ENCODE measurements around the gene ADAMTS20.
"Not testable (repeated sequence)": the region's sequence is repeated elsewhere in the genome, so short reads cannot be mapped to it uniquely, and the experiment has no call there.

The ADAMTS20 gene, protein sequence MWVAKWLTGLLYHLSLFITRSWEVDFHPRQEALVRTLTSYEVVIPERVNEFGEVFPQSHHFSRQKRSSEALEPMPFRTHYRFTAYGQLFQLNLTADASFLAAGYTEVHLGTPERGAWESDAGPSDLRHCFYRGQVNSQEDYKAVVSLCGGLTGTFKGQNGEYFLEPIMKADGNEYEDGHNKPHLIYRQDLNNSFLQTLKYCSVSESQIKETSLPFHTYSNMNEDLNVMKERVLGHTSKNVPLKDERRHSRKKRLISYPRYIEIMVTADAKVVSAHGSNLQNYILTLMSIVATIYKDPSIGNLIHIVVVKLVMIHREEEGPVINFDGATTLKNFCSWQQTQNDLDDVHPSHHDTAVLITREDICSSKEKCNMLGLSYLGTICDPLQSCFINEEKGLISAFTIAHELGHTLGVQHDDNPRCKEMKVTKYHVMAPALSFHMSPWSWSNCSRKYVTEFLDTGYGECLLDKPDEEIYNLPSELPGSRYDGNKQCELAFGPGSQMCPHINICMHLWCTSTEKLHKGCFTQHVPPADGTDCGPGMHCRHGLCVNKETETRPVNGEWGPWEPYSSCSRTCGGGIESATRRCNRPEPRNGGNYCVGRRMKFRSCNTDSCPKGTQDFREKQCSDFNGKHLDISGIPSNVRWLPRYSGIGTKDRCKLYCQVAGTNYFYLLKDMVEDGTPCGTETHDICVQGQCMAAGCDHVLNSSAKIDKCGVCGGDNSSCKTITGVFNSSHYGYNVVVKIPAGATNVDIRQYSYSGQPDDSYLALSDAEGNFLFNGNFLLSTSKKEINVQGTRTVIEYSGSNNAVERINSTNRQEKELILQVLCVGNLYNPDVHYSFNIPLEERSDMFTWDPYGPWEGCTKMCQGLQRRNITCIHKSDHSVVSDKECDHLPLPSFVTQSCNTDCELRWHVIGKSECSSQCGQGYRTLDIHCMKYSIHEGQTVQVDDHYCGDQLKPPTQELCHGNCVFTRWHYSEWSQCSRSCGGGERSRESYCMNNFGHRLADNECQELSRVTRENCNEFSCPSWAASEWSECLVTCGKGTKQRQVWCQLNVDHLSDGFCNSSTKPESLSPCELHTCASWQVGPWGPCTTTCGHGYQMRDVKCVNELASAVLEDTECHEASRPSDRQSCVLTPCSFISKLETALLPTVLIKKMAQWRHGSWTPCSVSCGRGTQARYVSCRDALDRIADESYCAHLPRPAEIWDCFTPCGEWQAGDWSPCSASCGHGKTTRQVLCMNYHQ (N-terminal part only)

DNA sequence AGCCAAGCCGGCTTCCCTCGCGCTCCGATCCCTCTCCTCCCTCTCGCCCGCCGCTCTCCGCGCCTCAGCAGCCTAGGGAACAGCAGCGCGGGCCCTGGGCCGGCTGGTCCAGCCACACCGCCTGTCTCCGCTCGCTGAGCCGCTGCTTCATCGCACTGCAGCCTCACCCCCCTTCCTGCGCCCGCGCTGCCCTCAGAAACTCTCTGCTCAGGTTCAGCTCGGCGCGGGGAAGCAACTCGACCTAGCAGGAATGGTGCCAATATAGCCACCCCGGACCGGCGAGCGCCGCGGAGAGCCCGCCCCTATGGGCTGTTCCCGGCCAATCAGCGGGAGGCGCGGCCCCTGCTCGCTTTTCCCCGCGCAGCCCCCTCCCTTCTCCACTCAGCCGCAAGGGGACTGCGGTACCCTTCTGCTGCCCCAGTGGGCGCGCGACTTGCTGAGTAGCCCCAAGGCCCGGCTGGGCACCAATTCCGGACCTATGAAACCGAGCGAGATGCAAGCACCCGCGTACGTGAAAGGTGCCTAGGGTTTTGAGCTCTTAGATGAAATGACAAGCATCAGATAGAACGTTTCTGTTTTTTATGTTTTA is at the start of gene ADAMTS20:
TSS of gene ADAMTS20 (minus strand) at position 233 of the 589 bp plus-strand sequence. CDS start 282 bp downstream, outside the sequence.
- no peak for DNase-seq (ENCODE audit: low read depth)

DNA sequence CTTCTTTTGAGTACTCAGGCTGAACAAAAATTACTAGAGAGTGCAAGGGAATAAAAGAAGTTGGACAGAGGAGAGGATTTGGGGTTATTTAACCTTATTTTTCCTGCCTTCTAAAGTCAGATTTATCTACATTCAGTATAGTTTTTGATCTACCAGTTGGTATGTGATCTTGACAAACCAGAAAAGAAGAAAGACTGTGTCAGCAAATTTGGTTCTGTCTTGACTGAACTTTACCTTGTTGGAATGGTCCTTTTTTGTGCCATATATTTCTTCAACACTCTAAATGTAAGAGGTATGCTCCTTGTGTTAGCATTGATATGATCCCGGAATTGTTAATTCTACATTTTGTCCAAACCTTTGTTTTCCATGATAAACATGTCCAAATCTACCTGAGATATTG is 47.7 kb upstream of the ADAMTS20 start:
- no peak for DNase-seq (ENCODE audit: low read depth)

DNA sequence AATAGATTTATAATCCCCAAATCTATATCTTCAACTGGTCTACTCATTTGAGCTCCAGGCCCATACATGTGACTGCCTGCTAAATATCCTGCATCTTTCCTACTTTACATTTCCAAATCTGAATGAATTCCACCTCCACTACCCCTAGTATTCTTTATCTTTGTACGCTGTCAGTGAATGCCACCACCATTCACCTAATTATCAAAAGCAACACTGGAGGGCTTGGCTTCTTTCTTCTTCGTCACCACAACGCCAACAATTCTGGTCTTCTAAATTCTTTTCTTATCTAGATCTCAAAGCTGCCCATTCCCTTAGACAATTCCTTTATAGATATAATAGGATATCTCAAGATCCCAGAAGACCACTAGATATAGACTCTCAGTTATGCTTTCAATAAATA is 47.1 kb upstream of the ADAMTS20 start:
- DNase-seq (ENCODE audit: low read depth), result no peak

DNA sequence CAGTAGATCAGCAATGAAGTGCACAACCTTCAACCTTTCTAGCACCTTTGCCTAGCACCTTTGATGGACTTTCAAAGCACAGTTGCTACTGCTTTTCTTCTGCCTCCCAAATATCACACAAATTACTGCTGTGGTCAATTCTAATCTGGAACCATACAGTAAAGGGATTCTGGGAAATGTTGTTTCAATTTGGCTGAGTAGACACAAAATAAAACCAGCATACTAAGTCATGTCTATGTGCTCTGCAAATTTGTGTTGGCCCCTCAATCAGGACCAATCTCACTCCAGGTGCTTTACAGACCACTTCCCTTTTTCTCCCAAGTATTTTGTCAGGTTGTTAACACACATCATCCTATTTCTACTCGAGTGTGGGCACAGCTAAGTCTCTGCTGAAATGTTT is 38.3 kb upstream of the ADAMTS20 start:
- DNase-seq (ENCODE audit: low read depth), result no peak

DNA sequence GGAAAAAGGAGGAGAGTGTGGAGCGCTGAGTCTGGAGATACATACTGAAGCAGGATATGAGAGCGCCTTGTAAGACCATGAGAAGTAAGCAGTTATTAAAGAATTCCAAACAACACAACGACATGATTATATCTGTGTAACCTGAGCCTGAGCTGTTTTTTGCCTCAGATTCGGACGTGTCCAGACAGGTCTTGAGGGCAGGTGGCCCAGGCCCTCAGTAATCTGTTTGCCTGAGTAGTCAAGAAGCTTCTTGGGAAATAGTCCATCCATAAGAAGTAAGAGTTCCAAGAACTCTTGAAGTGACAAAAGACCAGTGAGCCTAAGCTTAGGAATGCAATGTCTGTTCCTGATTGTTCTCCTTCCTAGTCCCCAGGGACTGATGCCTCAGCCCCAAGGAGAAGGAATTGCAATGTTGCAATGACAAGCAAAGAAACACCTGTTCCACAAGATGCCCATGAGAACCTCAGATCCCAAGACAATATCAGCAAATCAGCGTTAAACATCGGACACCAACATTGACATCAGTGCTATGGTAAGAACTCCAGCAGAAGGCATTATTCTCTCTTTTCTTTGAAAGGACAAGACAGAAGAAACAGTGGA is 34.7 kb upstream of the ADAMTS20 start:
- DNase-seq (ENCODE audit: low read depth), result no peak

DNA sequence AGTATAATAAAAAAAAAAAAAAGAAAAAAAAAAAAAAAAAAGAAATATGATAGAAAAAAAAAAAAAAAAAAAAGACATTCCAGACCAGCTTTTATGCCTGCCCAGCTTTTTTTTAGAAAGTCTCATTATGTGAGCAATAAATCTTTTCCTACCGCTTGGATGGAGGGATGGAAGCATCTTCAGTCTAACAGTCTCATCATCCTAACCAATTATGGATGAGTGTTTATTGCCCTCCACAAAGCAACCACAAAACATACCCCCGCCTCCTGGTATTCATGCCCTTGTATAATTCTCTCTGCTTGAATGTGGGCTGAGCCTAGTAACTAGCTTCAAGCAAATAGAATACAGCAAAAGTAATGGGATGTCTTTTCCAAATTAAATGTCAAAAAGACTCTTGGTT is 33.7 kb upstream of the ADAMTS20 start:
- no peak for DNase-seq (ENCODE audit: low read depth)

DNA sequence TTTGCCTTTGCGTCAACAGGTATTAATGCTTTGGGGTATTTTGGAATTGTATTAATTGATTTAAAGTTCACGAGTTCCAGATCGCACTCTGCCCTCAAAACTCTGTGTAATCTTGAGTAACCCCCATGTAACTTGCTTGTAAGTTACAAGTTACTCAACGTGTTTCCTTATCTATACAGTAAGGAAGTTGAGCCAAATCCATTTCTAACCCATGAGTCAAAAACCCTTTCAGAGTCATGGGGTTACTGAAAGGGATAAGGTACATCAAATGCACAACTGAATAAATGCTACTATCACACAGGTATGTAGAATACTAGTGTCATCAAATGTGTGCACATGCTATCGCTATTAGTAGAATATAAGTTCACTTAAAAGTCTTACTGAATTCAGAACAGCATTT is 28.6 kb upstream of the ADAMTS20 start:
- no peak for DNase-seq (ENCODE audit: low read depth)

DNA sequence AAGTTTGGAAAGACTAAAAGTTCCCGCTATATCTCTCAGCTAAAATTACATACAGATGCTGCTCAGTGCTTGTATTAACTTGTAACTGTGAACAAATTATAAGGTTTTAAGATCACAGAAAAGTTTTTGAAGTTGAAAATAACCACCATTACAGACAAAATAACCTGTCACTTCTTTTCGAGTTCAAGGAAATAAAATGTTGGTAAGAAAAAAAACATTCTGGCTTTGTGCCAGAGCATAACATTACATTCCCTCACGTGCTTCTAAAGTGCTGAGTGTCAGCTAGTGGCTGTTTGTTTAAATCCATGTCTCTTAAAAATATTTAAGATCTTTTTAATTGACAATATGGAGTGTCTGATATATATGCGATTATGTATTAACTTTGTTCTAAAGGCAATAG is 27.2 kb upstream of the ADAMTS20 start:
- DNase-seq (ENCODE audit: low read depth), result no peak

DNA sequence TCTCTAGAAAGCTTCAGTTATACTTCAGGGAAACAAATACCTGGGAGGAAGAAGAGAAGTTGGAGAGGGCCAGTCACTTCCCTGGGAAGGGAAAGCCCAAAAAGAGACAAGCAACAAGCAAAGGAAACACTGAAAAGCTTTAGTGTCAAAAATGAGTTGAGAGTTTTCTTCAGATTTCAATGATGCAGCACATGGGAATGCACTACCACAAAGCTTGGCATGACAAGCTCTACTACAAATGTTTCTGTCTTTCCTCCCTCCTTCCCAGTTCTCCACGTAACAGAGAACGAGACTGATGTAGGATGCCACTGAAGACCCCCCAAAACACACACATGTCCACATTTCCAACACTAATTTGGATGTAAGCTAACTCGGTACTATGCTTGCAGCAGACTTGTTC is 26.8 kb upstream of the ADAMTS20 start:
- no peak for DNase-seq (ENCODE audit: low read depth)

DNA sequence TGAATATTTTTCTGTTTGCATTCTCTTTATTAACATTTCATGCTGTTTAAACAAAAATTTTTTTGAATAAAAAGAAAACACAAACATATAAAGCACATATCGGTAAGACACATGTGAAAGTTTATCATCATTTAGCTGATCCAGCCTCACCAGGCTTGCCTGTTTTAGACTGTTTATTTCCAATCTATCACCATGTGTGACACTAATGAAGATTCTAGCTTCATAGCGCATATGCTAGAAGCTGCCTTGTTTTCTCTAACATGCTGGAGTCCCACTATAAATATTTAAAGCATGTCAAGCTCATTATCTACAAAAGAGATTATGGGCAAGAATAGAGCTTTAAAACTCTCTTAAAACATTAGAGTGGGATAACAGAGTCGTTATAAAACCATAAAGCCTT is 25.4 kb upstream of the ADAMTS20 start:
- DNase-seq (ENCODE audit: low read depth), result no peak

DNA sequence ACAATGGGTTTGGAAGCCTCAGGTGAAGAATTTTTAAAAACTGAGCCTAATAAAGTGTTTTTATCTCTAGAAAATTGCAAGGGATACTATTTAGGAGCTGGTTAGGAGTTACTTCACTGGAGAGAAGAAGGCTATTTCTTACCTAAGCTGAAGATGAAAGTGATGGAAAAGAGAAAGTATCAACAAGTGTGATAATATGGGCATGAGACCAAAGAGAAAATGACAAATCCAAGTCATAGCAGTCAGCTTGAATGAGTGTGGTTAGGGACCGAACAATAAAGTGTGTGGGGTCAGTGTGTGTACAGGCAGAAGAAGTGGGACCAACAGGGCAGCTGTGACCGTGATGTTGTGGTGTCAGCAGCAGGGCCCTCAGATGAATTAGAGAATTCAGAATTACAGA is 24.2 kb upstream of the ADAMTS20 start:
- DNase-seq (ENCODE audit: low read depth), result no peak

DNA sequence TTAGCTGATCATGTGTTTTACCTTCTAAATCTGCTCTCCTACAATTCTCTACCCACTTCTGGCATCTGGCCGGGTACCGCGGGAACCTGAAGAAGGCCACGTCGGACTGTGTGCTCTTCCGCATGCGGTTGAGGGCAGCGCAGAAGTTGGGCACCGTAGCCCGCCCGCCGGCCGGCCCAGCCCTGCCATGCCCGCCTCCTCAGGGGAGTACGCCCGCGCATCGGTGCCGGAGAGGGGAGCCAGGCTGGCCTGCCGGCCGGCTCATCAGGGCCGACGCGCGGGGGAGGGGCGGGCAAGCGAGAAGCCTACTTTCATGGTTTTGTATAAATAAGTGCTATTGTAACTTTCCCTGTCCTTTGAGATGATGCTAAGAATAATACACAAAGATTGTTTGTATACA is 19.9 kb upstream of the ADAMTS20 start:
- DNase-seq (ENCODE audit: low read depth), result no peak

DNA sequence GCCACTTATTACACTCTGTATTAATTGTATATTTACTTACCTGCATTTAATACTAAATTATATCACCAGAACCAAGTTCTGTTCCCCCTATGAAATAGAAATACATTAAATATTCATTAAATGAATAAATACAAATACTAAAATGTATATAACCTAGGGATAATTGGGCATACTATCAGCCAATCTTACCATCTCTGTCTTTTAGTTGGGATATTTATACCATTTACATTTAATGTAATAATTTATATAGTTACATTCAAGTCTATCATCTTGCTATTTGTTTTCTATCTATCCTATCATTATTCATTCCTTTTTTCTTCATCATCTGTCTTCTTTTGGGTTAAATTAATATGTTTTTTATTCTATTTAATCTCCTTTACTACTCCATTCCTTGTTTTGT is 4.1 kb upstream of the ADAMTS20 start:
- no peak for DNase-seq (ENCODE audit: low read depth)

DNA sequence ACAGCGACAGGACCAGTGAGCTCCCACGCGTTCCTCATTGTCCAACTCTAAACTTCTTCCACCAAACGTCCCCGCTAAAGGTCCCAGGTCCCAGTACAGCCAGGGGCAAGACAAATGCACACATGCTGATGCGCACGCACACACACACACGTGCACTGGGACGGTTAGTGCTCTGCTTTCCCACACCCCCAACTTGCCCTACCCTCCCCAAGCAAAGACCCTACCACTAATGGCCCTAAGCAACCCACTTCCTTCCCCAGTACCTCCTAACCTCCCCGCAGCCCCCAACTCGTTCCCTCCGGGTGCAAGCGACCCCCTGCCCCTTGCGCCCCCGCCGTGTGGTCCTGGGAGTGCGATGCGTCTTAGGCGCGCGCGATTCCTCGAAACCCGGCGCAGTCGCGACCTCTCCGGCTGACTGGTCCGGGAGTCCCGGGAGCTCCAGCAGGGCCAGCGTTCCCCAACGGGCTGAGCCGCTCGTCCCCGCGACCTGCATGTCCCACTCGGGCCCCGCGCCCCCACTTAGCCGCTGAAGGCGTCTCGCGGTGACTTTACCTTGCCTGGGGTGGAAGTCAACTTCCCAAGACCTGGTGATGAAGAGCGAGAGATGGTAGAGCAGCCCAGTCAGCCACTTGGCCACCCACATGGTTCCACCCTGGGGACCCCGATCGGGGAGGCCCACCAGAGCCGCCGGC is 578 bp downstream of the ADAMTS20 start:
- no peak for DNase-seq (ENCODE audit: low read depth)

DNA sequence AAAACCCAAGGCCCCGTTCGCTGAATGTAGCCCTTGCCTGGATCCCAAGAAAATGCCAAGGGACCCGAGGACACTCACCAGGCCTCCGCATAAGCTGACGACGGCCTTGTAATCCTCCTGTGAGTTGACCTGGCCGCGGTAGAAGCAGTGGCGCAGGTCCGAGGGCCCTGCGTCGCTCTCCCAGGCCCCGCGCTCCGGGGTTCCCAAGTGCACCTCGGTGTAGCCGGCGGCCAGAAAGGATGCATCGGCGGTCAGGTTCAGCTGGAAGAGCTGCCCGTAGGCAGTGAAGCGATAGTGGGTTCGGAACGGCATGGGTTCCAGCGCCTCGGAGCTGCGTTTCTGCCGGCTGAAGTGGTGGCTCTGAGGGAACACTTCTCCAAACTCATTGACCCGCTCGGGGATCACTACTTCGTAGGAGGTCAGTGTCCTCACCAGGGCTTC is 1.2 kb downstream of the ADAMTS20 start:
- DNase-seq (ENCODE audit: low read depth), result no peak

DNA sequence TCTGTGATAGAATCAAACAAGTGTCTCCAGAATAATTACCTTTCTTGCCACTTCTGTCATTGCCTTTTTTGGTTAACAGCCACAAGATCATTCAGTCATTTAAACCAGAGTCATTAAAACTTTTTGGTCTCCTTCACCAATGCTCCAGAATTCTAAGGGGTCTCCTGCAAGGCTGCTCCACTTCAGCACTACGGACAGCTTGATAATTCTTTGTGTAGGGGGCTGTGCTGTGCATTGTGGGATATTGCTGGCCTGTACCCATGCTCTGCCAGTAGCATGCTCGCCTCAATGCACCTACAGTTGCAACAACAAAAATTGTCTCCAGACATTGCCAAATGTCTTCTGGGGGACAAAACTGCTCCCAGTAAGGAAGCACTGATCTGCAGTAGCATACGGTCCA is 7.3 kb downstream of the ADAMTS20 start:
- DNase-seq (ENCODE audit: low read depth), result no peak

DNA sequence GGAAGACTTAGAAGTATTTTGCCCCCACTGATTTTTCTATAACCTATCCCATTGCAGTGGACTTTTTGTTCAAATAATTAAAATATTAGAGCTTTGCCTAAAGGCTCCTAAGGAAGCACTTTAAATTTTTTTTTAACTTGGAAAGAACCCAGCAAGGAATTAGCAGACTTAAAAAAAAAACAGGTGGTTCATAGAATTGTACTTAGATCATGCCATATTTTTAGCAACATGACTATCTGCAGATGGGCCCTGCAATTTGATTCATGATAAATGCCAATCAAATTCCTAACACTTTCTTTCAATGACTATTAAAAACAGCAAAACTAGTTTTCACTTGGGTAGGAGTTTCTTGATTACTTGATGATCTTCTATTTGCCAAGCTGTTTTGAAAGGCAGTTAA is 11.5 kb downstream of the ADAMTS20 start:
- DNase-seq (ENCODE audit: low read depth), result no peak

DNA sequence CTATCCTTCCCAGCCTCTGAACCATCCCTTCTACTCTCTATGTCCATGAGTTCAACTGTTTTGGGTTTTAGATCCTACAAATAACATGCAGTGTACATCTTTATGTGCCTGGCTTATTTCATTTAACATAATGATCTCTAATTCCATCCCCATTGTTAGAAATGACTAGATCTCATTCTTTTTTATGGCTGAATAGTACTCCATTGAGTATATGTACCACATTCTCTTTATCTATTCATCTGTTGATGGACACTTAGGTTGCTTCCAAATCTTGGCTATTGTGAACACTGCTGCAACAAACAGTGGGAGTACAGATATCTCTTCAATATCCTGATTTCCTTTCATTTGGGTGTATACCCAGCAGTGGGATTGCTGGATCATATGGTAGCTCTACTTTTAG is 14.3 kb downstream of the ADAMTS20 start:
- not testable (repeated sequence) for DNase-seq (ENCODE audit: low read depth)

DNA sequence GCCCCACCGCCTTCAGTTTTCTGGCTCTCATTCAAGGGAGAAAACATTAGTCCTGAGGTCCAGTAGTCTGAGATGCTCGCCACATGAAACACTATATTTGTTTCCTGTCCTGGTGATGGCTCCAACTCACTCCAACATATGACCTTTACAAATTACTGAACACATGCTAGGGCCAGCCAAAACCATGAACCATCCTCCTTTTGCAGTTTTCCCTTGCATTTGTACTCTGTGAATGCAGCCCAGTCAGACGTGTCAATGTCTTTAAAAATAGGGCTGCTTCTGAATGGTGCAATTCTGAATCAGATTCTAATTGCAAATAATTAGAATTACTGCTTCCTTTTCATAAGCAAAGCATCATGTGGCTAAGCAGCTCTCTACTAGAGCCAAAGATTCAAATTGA is 36.0 kb downstream of the ADAMTS20 start:
- no peak for DNase-seq (ENCODE audit: low read depth)

DNA sequence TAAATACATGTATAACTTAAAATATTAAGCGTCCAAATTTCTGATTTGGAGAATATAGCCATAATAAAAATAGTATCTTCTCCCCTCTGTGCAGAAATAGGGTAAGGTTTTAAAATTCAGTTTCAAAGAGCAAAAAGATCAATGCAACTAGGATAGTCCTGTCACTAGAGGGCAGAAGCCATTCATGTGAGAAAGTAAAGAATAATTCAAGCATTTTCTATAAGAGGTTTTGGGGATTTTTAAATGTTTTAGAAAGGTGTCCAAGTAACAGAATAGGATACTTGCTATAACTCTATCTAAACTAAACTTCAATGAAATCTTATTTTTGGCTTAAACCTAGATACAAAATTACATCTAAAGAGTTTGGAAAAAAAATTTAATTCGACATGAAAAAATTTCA is 50.3 kb downstream of the ADAMTS20 start:
- DNase-seq (ENCODE audit: low read depth), result no peak

DNA sequence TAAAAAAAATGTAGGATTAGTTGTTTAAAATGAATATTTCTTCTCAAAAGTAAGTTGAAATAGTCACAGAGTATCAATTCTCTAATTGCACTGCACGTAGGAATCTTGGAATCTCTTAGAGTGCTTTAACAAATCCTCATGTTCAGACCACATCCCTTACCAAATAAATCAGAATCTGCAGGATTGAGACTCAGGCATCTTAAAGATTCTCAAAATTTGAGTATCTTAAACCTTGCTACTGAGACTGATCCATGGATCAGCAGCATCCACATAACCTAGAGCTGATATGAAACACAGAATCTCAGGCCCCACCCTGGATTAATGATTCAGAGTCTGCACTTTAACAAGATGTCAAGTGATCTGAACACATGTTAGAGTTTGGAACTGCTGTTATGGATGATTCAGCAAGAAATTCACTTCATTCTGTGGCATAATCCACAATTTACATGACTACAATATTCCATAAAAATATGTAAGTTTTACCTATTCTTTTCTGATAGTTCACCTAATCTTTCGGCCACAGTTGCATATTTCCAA is 58.7 kb downstream of the ADAMTS20 start:
- DNase-seq (ENCODE audit: low read depth), result no peak

Data from stimulated activated CD8-positive, alpha-beta memory T cell treated with anti-CD3 and anti-CD28 coated beads, Interleukin-7, amount 100 ng/mL, for 24 hours (primary cell).